Neural cell (in vitro differentiated cells): Measurements from ENCODE around the gene FHIT.

ENCODE experiments used
- EZH2 ChIP-seq: fragments of 200-600, 300-800 bp; shearing (Covaris generic), sonication (generic); IDR thresholded peaks from 2 replicates; pipeline ENCODE4 v1.6.1; 2014; ENCODE audit warnings: antibody characterized with exemption, low read length, borderline replicate concordance, mild to moderate bottlenecking; ENCODE audit not compliant: insufficient read depth, poor library complexity, severe bottlenecking
- POLR2AphosphoS5 ChIP-seq: IDR thresholded peaks from 2 replicates; pipeline ENCODE4 v1.6.1; 2012
- TF ChIP-seq, protein P1 (sequence below): fragments of 450-650 bp; IDR thresholded peaks from 2 replicates; pipeline ENCODE4 v1.5.1; 2014; ENCODE audit warnings: antibody characterized with exemption, mild to moderate bottlenecking, moderate library complexity; ENCODE audit not compliant: poor library complexity, severe bottlenecking
- TF ChIP-seq, protein P2 (sequence below): IDR thresholded peaks from 2 replicates; pipeline ENCODE4 v1.6.1; 2012; ENCODE audit warnings: borderline replicate concordance

DNA sequence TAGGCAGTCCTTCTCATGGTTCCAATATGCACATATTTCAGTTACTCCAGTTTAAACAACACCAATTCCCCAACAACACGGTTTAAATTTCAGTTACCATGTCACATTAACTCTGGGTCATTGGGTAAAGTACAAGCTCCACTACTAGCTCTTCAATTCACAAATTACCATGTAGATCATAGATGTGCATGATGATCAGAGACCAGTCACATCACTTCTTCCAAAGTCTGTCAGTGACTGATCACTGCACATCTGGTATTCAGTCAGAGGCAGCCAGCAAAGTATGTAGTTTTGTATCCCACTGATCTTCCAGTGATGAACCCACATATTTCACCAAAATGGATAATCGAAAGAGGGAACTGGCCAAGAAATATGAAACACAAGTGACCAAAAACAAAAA lies 1223.0 kb downstream of the FHIT start:
- TF ChIP-seq, protein P1, sequence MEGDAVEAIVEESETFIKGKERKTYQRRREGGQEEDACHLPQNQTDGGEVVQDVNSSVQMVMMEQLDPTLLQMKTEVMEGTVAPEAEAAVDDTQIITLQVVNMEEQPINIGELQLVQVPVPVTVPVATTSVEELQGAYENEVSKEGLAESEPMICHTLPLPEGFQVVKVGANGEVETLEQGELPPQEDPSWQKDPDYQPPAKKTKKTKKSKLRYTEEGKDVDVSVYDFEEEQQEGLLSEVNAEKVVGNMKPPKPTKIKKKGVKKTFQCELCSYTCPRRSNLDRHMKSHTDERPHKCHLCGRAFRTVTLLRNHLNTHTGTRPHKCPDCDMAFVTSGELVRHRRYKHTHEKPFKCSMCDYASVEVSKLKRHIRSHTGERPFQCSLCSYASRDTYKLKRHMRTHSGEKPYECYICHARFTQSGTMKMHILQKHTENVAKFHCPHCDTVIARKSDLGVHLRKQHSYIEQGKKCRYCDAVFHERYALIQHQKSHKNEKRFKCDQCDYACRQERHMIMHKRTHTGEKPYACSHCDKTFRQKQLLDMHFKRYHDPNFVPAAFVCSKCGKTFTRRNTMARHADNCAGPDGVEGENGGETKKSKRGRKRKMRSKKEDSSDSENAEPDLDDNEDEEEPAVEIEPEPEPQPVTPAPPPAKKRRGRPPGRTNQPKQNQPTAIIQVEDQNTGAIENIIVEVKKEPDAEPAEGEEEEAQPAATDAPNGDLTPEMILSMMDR: no peak
- TF ChIP-seq POLR2AphosphoS5: no peak
- TF ChIP-seq, protein P2, sequence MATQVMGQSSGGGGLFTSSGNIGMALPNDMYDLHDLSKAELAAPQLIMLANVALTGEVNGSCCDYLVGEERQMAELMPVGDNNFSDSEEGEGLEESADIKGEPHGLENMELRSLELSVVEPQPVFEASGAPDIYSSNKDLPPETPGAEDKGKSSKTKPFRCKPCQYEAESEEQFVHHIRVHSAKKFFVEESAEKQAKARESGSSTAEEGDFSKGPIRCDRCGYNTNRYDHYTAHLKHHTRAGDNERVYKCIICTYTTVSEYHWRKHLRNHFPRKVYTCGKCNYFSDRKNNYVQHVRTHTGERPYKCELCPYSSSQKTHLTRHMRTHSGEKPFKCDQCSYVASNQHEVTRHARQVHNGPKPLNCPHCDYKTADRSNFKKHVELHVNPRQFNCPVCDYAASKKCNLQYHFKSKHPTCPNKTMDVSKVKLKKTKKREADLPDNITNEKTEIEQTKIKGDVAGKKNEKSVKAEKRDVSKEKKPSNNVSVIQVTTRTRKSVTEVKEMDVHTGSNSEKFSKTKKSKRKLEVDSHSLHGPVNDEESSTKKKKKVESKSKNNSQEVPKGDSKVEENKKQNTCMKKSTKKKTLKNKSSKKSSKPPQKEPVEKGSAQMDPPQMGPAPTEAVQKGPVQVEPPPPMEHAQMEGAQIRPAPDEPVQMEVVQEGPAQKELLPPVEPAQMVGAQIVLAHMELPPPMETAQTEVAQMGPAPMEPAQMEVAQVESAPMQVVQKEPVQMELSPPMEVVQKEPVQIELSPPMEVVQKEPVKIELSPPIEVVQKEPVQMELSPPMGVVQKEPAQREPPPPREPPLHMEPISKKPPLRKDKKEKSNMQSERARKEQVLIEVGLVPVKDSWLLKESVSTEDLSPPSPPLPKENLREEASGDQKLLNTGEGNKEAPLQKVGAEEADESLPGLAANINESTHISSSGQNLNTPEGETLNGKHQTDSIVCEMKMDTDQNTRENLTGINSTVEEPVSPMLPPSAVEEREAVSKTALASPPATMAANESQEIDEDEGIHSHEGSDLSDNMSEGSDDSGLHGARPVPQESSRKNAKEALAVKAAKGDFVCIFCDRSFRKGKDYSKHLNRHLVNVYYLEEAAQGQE: no peak
- TF ChIP-seq EZH2: no peak
